Thyroid gland (tissue), 4 donors: ENCODE results near the gene MYLIP.

ENCODE experiments used
- CTCF ChIP-seq, 6 experiments: fragments of 200-600 bp in 3 of 6; fragments of 450-650 bp in 3 of 6; sonication (generic) in 3 of 6; IDR thresholded peaks; one replicate each; pipeline ENCODE4 v1.5.1; 2016 to 2019; ENCODE audit warnings: antibody characterized with exemption in 6 of 6, mild to moderate bottlenecking in 2 of 6, inconsistent platforms in 1 of 6, moderate library complexity in 1 of 6
- POLR2A ChIP-seq, 2 donors: fragments of 450-650 bp; IDR thresholded peaks; one replicate each; pipeline ENCODE4 v1.6.1; 2017; ENCODE audit warnings: antibody characterized with exemption in 2 of 2, mild to moderate bottlenecking in 2 of 2, moderate library complexity in 1 of 2

GRCh38 chr6:16190214-16190613 lies 61.3 kb downstream of the MYLIP start:
- TF ChIP-seq CTCF (IDR thresholded peaks at IDR 0.05) (no peak), POLR2A (IDR thresholded peaks at IDR 0.05) (no peak)
